Mesenchymal stem cell (in vitro differentiated cells and primary cell): ENCODE measurements around the gene IRX6.

ENCODE experiments used
- DNase-seq: peaks from one replicate; pipeline ENCODE4 v3.0.0-alpha.2; 2013
- H2AFZ ChIP-seq: one replicate; pipeline ENCODE4 v1.6.1; 2013; ENCODE audit warnings: low read depth, mild to moderate bottlenecking, control low read depth, inconsistent platforms, low read length, moderate library complexity
- H2AK5ac ChIP-seq: 2 replicates; pipeline ENCODE4 v1.6.1; 2013; ENCODE audit warnings: low read length, moderate library complexity, mild to moderate bottlenecking, inconsistent platforms; ENCODE audit not compliant: severe bottlenecking
- H2BK120ac ChIP-seq: one replicate; pipeline ENCODE4 v1.6.1; 2013; ENCODE audit warnings: low read depth, mild to moderate bottlenecking, inconsistent platforms, low read length, moderate library complexity
- H2BK12ac ChIP-seq, 2 experiments: one replicate each; pipeline ENCODE4 v1.6.1; 2013; ENCODE audit warnings: inconsistent platforms in 2 of 2, low read length in 2 of 2, mild to moderate bottlenecking in 2 of 2, moderate library complexity in 2 of 2, control low read depth in 1 of 2
- H2BK15ac ChIP-seq: one replicate; pipeline ENCODE4 v1.6.1; 2013; ENCODE audit warnings: mild to moderate bottlenecking, low read depth, inconsistent platforms; ENCODE audit not compliant: poor library complexity, severe bottlenecking
- H2BK5ac ChIP-seq: 2 replicates; pipeline ENCODE4 v1.6.1; 2013; ENCODE audit warnings: low read depth, mild to moderate bottlenecking, low read length, control low read depth, inconsistent platforms; ENCODE audit not compliant: poor library complexity, severe bottlenecking
- H3K14ac ChIP-seq, 2 experiments: one replicate each; pipeline ENCODE4 v1.6.1; 2013; ENCODE audit warnings: inconsistent platforms in 2 of 2, low read length in 2 of 2, control low read depth in 1 of 2, mild to moderate bottlenecking in 1 of 2, moderate library complexity in 1 of 2
- H3K18ac ChIP-seq, 2 experiments: one replicate each; pipeline ENCODE4 v1.6.1; 2013; ENCODE audit warnings: inconsistent platforms in 2 of 2, low read length in 2 of 2, control low read depth in 1 of 2, low read depth in 1 of 2, mild to moderate bottlenecking in 1 of 2
- H3K23ac ChIP-seq, 2 experiments: one replicate each; pipeline ENCODE4 v1.6.1; 2013; ENCODE audit warnings: inconsistent platforms in 2 of 2, low read length in 2 of 2, mild to moderate bottlenecking in 2 of 2, moderate library complexity in 2 of 2, control low read depth in 1 of 2
- H3K27ac ChIP-seq: 2 replicates; pipeline ENCODE4 v1.5.1; 2013; ENCODE audit warnings: mild to moderate bottlenecking, moderate library complexity, low read length, control low read depth, inconsistent platforms; ENCODE audit not compliant: poor library complexity, severe bottlenecking
- H3K27me3 ChIP-seq, 2 experiments: 2 replicates each; pipeline versions ENCODE4 v1.6.1 to v1.7.0; 2013; ENCODE audit warnings: low read length in 2 of 2, mild to moderate bottlenecking in 2 of 2, moderate library complexity in 2 of 2, control low read depth in 1 of 2, inconsistent platforms in 1 of 2; ENCODE audit not compliant: control insufficient read depth in 1 of 2, insufficient read depth in 1 of 2
- H3K36me3 ChIP-seq, 2 experiments: 2 replicates each; pipeline versions ENCODE4 v1.6.1 to v1.7.0; 2013; ENCODE audit warnings: low read length in 2 of 2, control low read depth in 1 of 2, inconsistent platforms in 1 of 2, low read depth in 1 of 2, mild to moderate bottlenecking in 1 of 2; ENCODE audit not compliant: insufficient read depth in 2 of 2, control insufficient read depth in 1 of 2
- H3K4ac ChIP-seq, 2 experiments: one replicate each; pipeline ENCODE4 v1.6.1; 2013; ENCODE audit warnings: inconsistent platforms in 2 of 2, low read length in 2 of 2, mild to moderate bottlenecking in 2 of 2, moderate library complexity in 2 of 2, control low read depth in 1 of 2, low read depth in 1 of 2
- H3K4me1 ChIP-seq: 2 replicates; pipeline ENCODE4 v1.6.1; 2013; ENCODE audit warnings: low read depth, low read length, control low read depth; ENCODE audit not compliant: control insufficient read depth, insufficient read depth
- H3K4me2 ChIP-seq: 2 replicates; pipeline ENCODE4 v1.6.1; 2013; ENCODE audit warnings: low read length, mild to moderate bottlenecking, inconsistent platforms; ENCODE audit not compliant: poor library complexity, severe bottlenecking
- H3K4me3 ChIP-seq, 2 experiments: 2 replicates each; pipeline versions ENCODE4 v1.5.1 to v1.7.0; 2013; ENCODE audit warnings: low read length in 2 of 2, mild to moderate bottlenecking in 2 of 2, control low read depth in 1 of 2, low read depth in 1 of 2; ENCODE audit not compliant: insufficient read depth in 1 of 2
- H3K79me1 ChIP-seq: replicated peaks from 2 replicates; pipeline ENCODE4 v1.6.1; 2013; ENCODE audit warnings: mild to moderate bottlenecking, control low read depth, low read length, inconsistent platforms; ENCODE audit not compliant: poor library complexity, severe bottlenecking
- H3K9ac ChIP-seq: 2 replicates; pipeline ENCODE4 v1.7.0; 2013; ENCODE audit warnings: mild to moderate bottlenecking, low read length, moderate library complexity
- H3K9me3 ChIP-seq: 2 replicates; pipeline ENCODE4 v1.7.0; 2013; ENCODE audit warnings: mild to moderate bottlenecking, low read length; ENCODE audit not compliant: control insufficient read depth
- H4K8ac ChIP-seq: one replicate; pipeline ENCODE4 v1.6.1; 2013; ENCODE audit warnings: inconsistent platforms, mild to moderate bottlenecking, low read length, moderate library complexity
- H4K91ac ChIP-seq: one replicate; pipeline ENCODE4 v1.6.1; 2013; ENCODE audit warnings: mild to moderate bottlenecking, low read length, inconsistent platforms
- WGBS: methylation state at CpG from one replicate; pipeline ENCODE4 v1.1.7; 2013; ENCODE audit warnings: mixed read lengths; 5-methylcytosine and 5-hydroxymethylcytosine counted together

Gene IRX6

GRCh38 chr16:55283812-55284717 lies 39.9 kb upstream of the IRX6 start:
- no peak overlapping the region for H3K18ac ChIP-seq
- H3K36me3 ChIP-seq = no peaks in the 10 kb centered on the region
- H2BK15ac ChIP-seq = no peak overlapping the region
- H3K27me3 ChIP-seq = peaks cover 0 to 5% of the 10 kb centered on the region in 2 experiments
- H3K9me3 ChIP-seq = peaks cover 9% of the 10 kb centered on the region
- 71% methylated on average over 11 of the region's 12 CpGs for WGBS
- DNase-seq = no peak
- H2BK5ac ChIP-seq = no peak overlapping the region
- H3K9ac ChIP-seq = no peak overlapping the region
- no peak overlapping the region for H4K8ac ChIP-seq
- H3K79me1 ChIP-seq = no peaks in the 10 kb centered on the region
- H3K4me2 ChIP-seq = peak overlapping the region; percentile 56
- H2AFZ ChIP-seq = no peak overlapping the region
- H3K4me1 ChIP-seq = peaks cover 16% of the 10 kb centered on the region
- no peak overlapping the region for H2BK120ac ChIP-seq
- H3K4ac ChIP-seq = no peak overlapping the region
- no peak overlapping the region for H2BK12ac ChIP-seq
- peak overlapping the region; percentile 47 for H2AK5ac ChIP-seq
- H3K14ac ChIP-seq = no peak overlapping the region
- no peak overlapping the region for H3K23ac ChIP-seq
- H3K27ac ChIP-seq = peak overlapping the region; percentile 96
- no peak overlapping the region for H3K4me3 ChIP-seq
- H4K91ac ChIP-seq = no peak overlapping the region

- Histone ChIP-seq H2AFZ (no peak overlapping the region), H3K23ac (no peak overlapping the region), H3K9me3 (peaks cover 11% of the 10 kb centered on the region), H3K79me1 (no peaks in the 10 kb centered on the region), H3K4me1 (peaks cover 12% of the 10 kb centered on the region), H2BK120ac (no peak overlapping the region), H4K91ac (no peak overlapping the region), H3K27me3 (peaks cover 0 to under 1% of the 10 kb centered on the region in 2 experiments), H3K36me3 (no peaks in the 10 kb centered on the region), H3K14ac (no peak overlapping the region), H3K18ac (no peak overlapping the region), H2BK5ac (peak overlapping the region; percentile 74), H2AK5ac (peak overlapping the region; percentile 47), H3K27ac (peak overlapping the region; percentile 96), H3K4me3 (no peak overlapping the region), H4K8ac (no peak overlapping the region), H3K4me2 (no peak overlapping the region), H3K4ac (no peak overlapping the region), H2BK15ac (no peak overlapping the region), H2BK12ac (no peak overlapping the region), H3K9ac (no peak overlapping the region)
- no peak for DNase-seq
- 71% methylated on average over 6 of the region's 6 CpGs for WGBS
Measured at GRCh38 chr16:55284718-55285099, 39.3 kb upstream of the IRX6 start.

GRCh38 chr16:55285586-55285985 lies 38.4 kb upstream of the IRX6 start:
- Histone ChIP-seq H3K4me3 (no peak overlapping the region), H3K79me1 (no peaks in the 10 kb centered on the region), H2BK15ac (no peak overlapping the region), H3K4ac (no peak overlapping the region), H4K91ac (no peak overlapping the region), H2BK120ac (no peak overlapping the region), H3K23ac (no peak overlapping the region), H3K36me3 (no peaks in the 10 kb centered on the region), H3K9ac (no peak overlapping the region), H2AK5ac (no peak overlapping the region), H2BK5ac (no peak overlapping the region), H3K27me3 (peaks cover 0 to 9% of the 10 kb centered on the region in 2 experiments), H3K18ac (no peak overlapping the region), H2BK12ac (no peak overlapping the region), H3K14ac (no peak overlapping the region), H3K4me2 (no peak overlapping the region), H3K27ac (no peak overlapping the region), H3K9me3 (peaks cover 11% of the 10 kb centered on the region), H4K8ac (no peak overlapping the region), H3K4me1 (peaks cover 11% of the 10 kb centered on the region), H2AFZ (no peak overlapping the region)
- WGBS = no CpG with 5 or more reads among the region's 2 CpGs
- DNase-seq = no peak

- WGBS = 63% methylated on average over 2 of the region's 2 CpGs
- Histone ChIP-seq H3K14ac (no peak overlapping the region), H3K4ac (no peak overlapping the region), H4K8ac (no peak overlapping the region), H3K9ac (no peak overlapping the region), H3K79me1 (no peaks in the 10 kb centered on the region), H3K27me3 (peaks cover 0 to 15% of the 10 kb centered on the region in 2 experiments), H3K23ac (no peak overlapping the region), H3K36me3 (no peaks in the 10 kb centered on the region), H3K4me3 (no peak overlapping the region), H3K18ac (no peak overlapping the region), H3K4me1 (peaks cover 8% of the 10 kb centered on the region), H3K27ac (no peak overlapping the region), H3K4me2 (no peak overlapping the region), H4K91ac (no peak overlapping the region), H2BK5ac (no peak overlapping the region), H2BK15ac (no peak overlapping the region), H2BK12ac (no peak overlapping the region), H2AFZ (no peak overlapping the region), H3K9me3 (peaks cover 11% of the 10 kb centered on the region), H2AK5ac (peak overlapping the region; percentile 13), H2BK120ac (no peak overlapping the region)
- no peak for DNase-seq
Measured at GRCh38 chr16:55289353-55289752, 34.6 kb upstream of the IRX6 start.
